SK-N-SH (cell line): ENCODE results near the gene RHBDF2. TPM values are rescaled to one million over a fixed set of nuclear protein-coding genes. Genes with fewer than 3 reads are reported as not detected.
A peak's percentile ranks its signal among the peaks of the same experiment; 100 is the strongest.

Experiments
- CTCF ChIA-PET: fragments of 300-600, 350-600 bp; formaldehyde crosslinking; extraction: SDS; loops from one replicate; lab custom pipeline; 2021; lab: Yijun Ruan, JAX
- POLR2A ChIA-PET: fragments of 350-600 bp; sonication (Branson Sonifier 250); formaldehyde crosslinking; extraction: SDS; loops from one replicate; lab custom pipeline; 2020; ENCODE audit warnings: antibody characterized with exemption, inconsistent platforms; lab: Yijun Ruan, JAX
- DNase-seq: peaks from one replicate; pipeline ENCODE4 v3.0.0; 2012
- H2AFZ ChIP-seq: fragments of 200-600 bp; sonication (generic); 2 replicates; pipeline ENCODE4 v1.8.1; 2016; ENCODE audit warnings: antibody characterized with exemption, mild to moderate bottlenecking, low read depth
- H3F3A ChIP-seq: fragments of 200-600 bp; sonication (generic); replicated peaks from 2 replicates; pipeline ENCODE3; 2016; ENCODE audit warnings: antibody characterized with exemption, mild to moderate bottlenecking; ENCODE audit not compliant: insufficient read depth
- H3K27ac ChIP-seq, 2 experiments: fragments of 200-500 bp in 1 of 2; fragments of 200-600 bp in 1 of 2; sonication (Bioruptor generic) in 1 of 2; sonication (generic), shearing (Covaris generic) in 1 of 2; 2 replicates each; pipeline versions ENCODE4 v1.5.1 to v1.6.1; 2014 to 2016; ENCODE audit warnings: low read depth in 2 of 2, inconsistent platforms in 1 of 2, low read length in 1 of 2, mild to moderate bottlenecking in 1 of 2, mixed read lengths in 1 of 2
- H3K27me3 ChIP-seq: fragments of 200-600 bp; sonication (generic), shearing (Covaris generic); 2 replicates; pipeline ENCODE4 v1.6.1; 2016; ENCODE audit warnings: mixed run types; ENCODE audit not compliant: insufficient read depth
- H3K36me3 ChIP-seq, 2 experiments: fragments of 200-500 bp in 1 of 2; fragments of 200-600 bp in 1 of 2; sonication (Bioruptor generic) in 1 of 2; sonication (generic) in 1 of 2; replicated peaks in 1 of 2; 2 replicates each; pipeline versions ENCODE3 to v1.5.1; 2014 to 2016; ENCODE audit warnings: low read length in 1 of 2, mild to moderate bottlenecking in 1 of 2; ENCODE audit not compliant: insufficient read depth in 2 of 2, control insufficient read depth in 1 of 2
- H3K4me1 ChIP-seq, 2 experiments: fragments of 200-500 bp in 1 of 2; fragments of 200-600 bp in 1 of 2; sonication (Bioruptor generic) in 1 of 2; sonication (generic), shearing (Covaris generic) in 1 of 2; 2 replicates each; pipeline versions ENCODE4 v1.5.1 to v1.6.1; 2014 to 2016; ENCODE audit warnings: low read depth in 1 of 2, low read length in 1 of 2, mixed run types in 1 of 2; ENCODE audit not compliant: insufficient read depth in 2 of 2, control insufficient read depth in 1 of 2
- H3K4me2 ChIP-seq: fragments of 200-600 bp; sonication (generic), shearing (Covaris generic); 2 replicates; pipeline ENCODE4 v1.6.1; 2017; ENCODE audit warnings: mixed run types
- H3K4me3 ChIP-seq, 2 experiments: fragments of 200-500 bp in 1 of 2; fragments of 200-600 bp in 1 of 2; sonication (Bioruptor generic) in 1 of 2; sonication (generic), shearing (Covaris generic) in 1 of 2; 2 replicates each; pipeline versions ENCODE4 v1.5.1 to v1.8.1; 2014 to 2016; ENCODE audit warnings: low read depth in 2 of 2, inconsistent platforms in 1 of 2, low read length in 1 of 2, mild to moderate bottlenecking in 1 of 2, mixed read lengths in 1 of 2, moderate library complexity in 1 of 2
- H3K79me2 ChIP-seq: fragments of 200-600 bp; sonication (generic); 2 replicates; pipeline ENCODE4 v1.8.1; 2017; ENCODE audit warnings: mild to moderate bottlenecking; ENCODE audit not compliant: insufficient read depth
- H3K9ac ChIP-seq: fragments of 200-600 bp; sonication (generic); 2 replicates; pipeline ENCODE4 v1.6.1; 2017; ENCODE audit warnings: mixed run types
- H3K9me2 ChIP-seq: fragments of 200-600 bp; sonication (generic); 2 replicates; pipeline ENCODE4 v1.6.1; 2017; ENCODE audit warnings: mixed run types
- H3K9me3 ChIP-seq: fragments of 200-600 bp; sonication (generic); 2 replicates; pipeline ENCODE4 v1.6.1; 2017; ENCODE audit warnings: mixed run types, mild to moderate bottlenecking, moderate library complexity
- H4K20me1 ChIP-seq: fragments of 200-600 bp; sonication (generic); 2 replicates; pipeline ENCODE4 v1.6.1; 2017; ENCODE audit warnings: mild to moderate bottlenecking, mixed run types; ENCODE audit not compliant: insufficient read depth
- CHD2 ChIP-seq: fragments of 150-350 bp; IDR thresholded peaks from 2 replicates; pipeline ENCODE4 v1.6.1; 2018; ENCODE audit warnings: low read length; ENCODE audit not compliant: partially characterized antibody
- EP300 ChIP-seq, 2 experiments: IDR thresholded peaks; 2 replicates each; pipeline versions ENCODE4 v1.4.0 to v1.6.1; 2012; ENCODE audit warnings: borderline replicate concordance in 1 of 2, low read depth in 1 of 2, low read length in 1 of 2
- EZH2phosphoT487 ChIP-seq: fragments of 200-600 bp; sonication (generic); IDR thresholded peaks from 2 replicates; pipeline ENCODE4 v1.6.1; 2017; ENCODE audit warnings: low read depth, mixed run types, mild to moderate bottlenecking, antibody characterized with exemption, moderate library complexity, borderline replicate concordance
- FOXJ3 ChIP-seq: sonication (generic); formaldehyde crosslinking; IDR thresholded peaks from 2 replicates; pipeline ENCODE4 v1.5.1; 2020; ENCODE audit warnings: mild to moderate bottlenecking, missing genetic modification reagents
- GABPA ChIP-seq: IDR thresholded peaks from 2 replicates; pipeline ENCODE4 v1.4.0; 2012; ENCODE audit warnings: low read depth, mild to moderate bottlenecking
- GATA2 ChIP-seq: sonication (generic); formaldehyde crosslinking; IDR thresholded peaks from 2 replicates; pipeline ENCODE4 v1.5.0; 2020; ENCODE audit warnings: mild to moderate bottlenecking, missing genetic modification reagents
- IRF3 ChIP-seq: fragments of 150-350 bp; IDR thresholded peaks from 2 replicates; pipeline ENCODE4 v1.6.1; 2016; ENCODE audit warnings: mild to moderate bottlenecking, low read depth, low read length
- MAX ChIP-seq: IDR thresholded peaks from 2 replicates; pipeline ENCODE4 v1.4.0; 2012; ENCODE audit warnings: low read depth
- MEF2A ChIP-seq: IDR thresholded peaks from 2 replicates; pipeline ENCODE4 v1.4.0; 2012; ENCODE audit warnings: low read depth, borderline replicate concordance
- MXI1 ChIP-seq: IDR thresholded peaks from 2 replicates; pipeline ENCODE4 v1.6.1; 2012; ENCODE audit warnings: mild to moderate bottlenecking, low read depth, low read length, improper control_type of control experiment
- NFIC ChIP-seq: IDR thresholded peaks from 2 replicates; pipeline ENCODE4 v1.4.0; 2012; ENCODE audit warnings: borderline replicate concordance
- NRF1 ChIP-seq: IDR thresholded peaks from 2 replicates; pipeline ENCODE4 v1.6.1; 2012; ENCODE audit warnings: low read depth, mild to moderate bottlenecking, low read length
- PBX3 ChIP-seq: IDR thresholded peaks from 2 replicates; pipeline ENCODE4; 2012
- RXRA ChIP-seq: IDR thresholded peaks from 2 replicates; pipeline ENCODE4 v1.4.0; 2012; ENCODE audit warnings: low read depth, mild to moderate bottlenecking, borderline replicate concordance
- SIN3A ChIP-seq: IDR thresholded peaks from 2 replicates; pipeline ENCODE4 v1.6.1; 2012; ENCODE audit warnings: low read depth, mild to moderate bottlenecking, low read length, moderate library complexity, borderline replicate concordance
- SMC3 ChIP-seq: IDR thresholded peaks from 2 replicates; pipeline ENCODE4 v1.6.1; 2012; ENCODE audit warnings: low read depth, low read length, improper control_type of control experiment
- TCF12 ChIP-seq: IDR thresholded peaks from 2 replicates; pipeline ENCODE4 v1.4.0; 2012
- WGBS: methylation state at CpG from one replicate; pipeline ENCODE4 v1.1.6; 2017; ENCODE audit warnings: low lambda C conversion rate; 5-methylcytosine and 5-hydroxymethylcytosine counted together
- polyA plus RNA-seq, 3 experiments: library from polyadenylated mRNA; depleted of rRNA; stranded (reverse); fragments of >200 nt; gene quantifications; 2 replicates each; pipeline ENCODE4 v1.2.3, GENCODE V29; 2012

RHBDF2 gene
- polyA plus RNA-seq, 1 of the 3 experiments (the other 2 are of a cell fraction), result 16.1 TPM

GRCh38 chr17:76544546-76545365, 43.5 kb upstream of the RHBDF2 start:
- WGBS, result 35% methylated on average over 23 of the region's 24 CpGs
- H3K36me3 ChIP-seq, result no peaks in the 10 kb centered on the region
- DNase-seq, result peak; percentile 80
- TF ChIP-seq MXI1 (no peak), RXRA (no peak), EP300 (IDR thresholded peaks at IDR 0.05; ENCODE audit: borderline replicate concordance in 1 of 2, low read depth in 1 of 2, low read length in 1 of 2) (peak in 1 of 2 experiments; percentile 62; a peak in 1 of 4 replicates), PBX3 (peak; percentile 8; the same call in 1 of the 2 replicates), SIN3A (no peak), GABPA (no peak), NRF1 (peak; percentile 59), IRF3 (no peak), NFIC (peak; percentile 75), MEF2A (no peak), GATA2 (CRISPR knock-in tag) (peak; percentile 84), EZH2phosphoT487 (no peak), MAX (no peak), CHD2 (peak; percentile 60), TCF12 (peak; percentile 36; the same call in 1 of the 2 replicates), FOXJ3 (CRISPR knock-in tag) (no peak), SMC3 (no peak; the same call in 1 of the 2 replicates)
- peaks cover 25 to 76% of the 10 kb centered on the region in 2 experiments for H3K4me1 ChIP-seq
- CTCF ChIA-PET, result interaction anchor here (0.9 to 15.7 kb wide), 23 partner anchors 8 to 191 kb away, joined by 3 to 679 read pairs (median 4); partner anchors contain the start of genes AANAT, CYGB, PRPSAP1 and RHBDF2
- H3K4me2 ChIP-seq, result peak overlapping the region; percentile 58; the same call in 1 of the 2 replicates
- H3K9ac ChIP-seq, result no peak overlapping the region
- H3K9me3 ChIP-seq, result no peaks in the 10 kb centered on the region
- H3K9me2 ChIP-seq, result no peaks in the 10 kb centered on the region
- no peak overlapping the region for H2AFZ ChIP-seq
- peaks cover 12% of the 10 kb centered on the region for H3F3A ChIP-seq
- H3K4me3 ChIP-seq, result peak overlapping the region in 1 of 2 experiments; percentile 39; a peak in 2 of 4 replicates
- POLR2A ChIA-PET, result interaction anchor here (1.1 to 5.2 kb wide), 16 partner anchors 9 to 297 kb away, joined by 3 to 245 read pairs (median 6); partner anchors contain the start of genes CYGB, JMJD6, METTL23 and MFSD11
- H4K20me1 ChIP-seq, result peaks cover 11% of the 10 kb centered on the region
- peaks cover 11% of the 10 kb centered on the region; the same call in 1 of the 2 replicates for H3K27me3 ChIP-seq
- H3K79me2 ChIP-seq, result no peaks in the 10 kb centered on the region
- peak overlapping the region; percentile 12 to 99; a peak in 3 of 4 replicates for H3K27ac ChIP-seq
